ENCODE measurements around the gene PTGER1.

The PTGER1 gene

GRCh38 chr19:14450168-14450874, 24.8 kb downstream of the PTGER1 start:
- TF ChIP-seq EZH2 (IDR thresholded peaks at IDR 0.05; ENCODE audit: borderline replicate concordance, low read length) (no peak), CTCF (IDR thresholded peaks at IDR 0.05; ENCODE audit: low read length) (no peak)
- Histone ChIP-seq H3K4me2 (ENCODE audit: low read length) (no peak overlapping the region), H3K9ac (ENCODE audit: low read length) (no peak overlapping the region), H3K27me3 (ENCODE audit: insufficient read depth, low read length) (no peaks in the 10 kb centered on the region), H3K4me1 (ENCODE audit: insufficient read depth, low read length, severe bottlenecking) (no peaks in the 10 kb centered on the region), H3K9me3 (ENCODE audit: low read length) (no peaks in the 10 kb centered on the region), H3K79me2 (ENCODE audit: insufficient read depth, low read length) (no peaks in the 10 kb centered on the region), H2AFZ (ENCODE audit: low read length) (no peak overlapping the region), H3K27ac (ENCODE audit: low read depth, low read length, poor library complexity, severe bottlenecking) (no peak overlapping the region), H3F3A (ENCODE audit: insufficient read depth, low read length) (no peaks in the 10 kb centered on the region), H3K9me2 (ENCODE audit: low read depth, low read length) (no peaks in the 10 kb centered on the region), H4K20me1 (ENCODE audit: insufficient read depth, low read length) (no peaks in the 10 kb centered on the region), H3K36me3 (ENCODE audit: insufficient read depth, low read length) (peaks cover 81% of the 10 kb centered on the region), H3K4me3 (ENCODE audit: low read depth, low read length, poor library complexity, severe bottlenecking) (no peak overlapping the region)

- H3K4me3 ChIP-seq (ENCODE audit: low read depth, low read length, poor library complexity, severe bottlenecking) = no peak overlapping the region
- H4K20me1 ChIP-seq (ENCODE audit: insufficient read depth, low read length) = no peaks in the 10 kb centered on the region
- TF ChIP-seq CTCF (IDR thresholded peaks at IDR 0.05; ENCODE audit: low read length) = no peak
- TF ChIP-seq EZH2 (IDR thresholded peaks at IDR 0.05; ENCODE audit: borderline replicate concordance, low read length) = no peak
- H3K4me2 ChIP-seq (ENCODE audit: low read length) = no peak overlapping the region
- no peak overlapping the region for H3K9ac ChIP-seq (ENCODE audit: low read length)
- no peaks in the 10 kb centered on the region for H3K79me2 ChIP-seq (ENCODE audit: insufficient read depth, low read length)
- no peak overlapping the region for H3K27ac ChIP-seq (ENCODE audit: low read depth, low read length, poor library complexity, severe bottlenecking)
- H3K4me1 ChIP-seq (ENCODE audit: insufficient read depth, low read length, severe bottlenecking) = no peaks in the 10 kb centered on the region
- H3K9me3 ChIP-seq (ENCODE audit: low read length) = no peaks in the 10 kb centered on the region
- H2AFZ ChIP-seq (ENCODE audit: low read length) = no peak overlapping the region
- no peaks in the 10 kb centered on the region for H3K27me3 ChIP-seq (ENCODE audit: insufficient read depth, low read length)
- H3K36me3 ChIP-seq (ENCODE audit: insufficient read depth, low read length) = peaks cover 80% of the 10 kb centered on the region
- H3K9me2 ChIP-seq (ENCODE audit: low read depth, low read length) = no peaks in the 10 kb centered on the region
- no peaks in the 10 kb centered on the region for H3F3A ChIP-seq (ENCODE audit: insufficient read depth, low read length)
Observed at GRCh38 chr19:14449321-14449720, 25.8 kb downstream of the PTGER1 start.

GRCh38 chr19:14446336-14447036, 28.7 kb downstream of the PTGER1 start:
- H3K79me2 ChIP-seq (ENCODE audit: insufficient read depth, low read length) = no peaks in the 10 kb centered on the region
- H3K36me3 ChIP-seq (ENCODE audit: insufficient read depth, low read length) = peaks cover 93% of the 10 kb centered on the region
- H3F3A ChIP-seq (ENCODE audit: insufficient read depth, low read length) = no peaks in the 10 kb centered on the region
- H3K9me2 ChIP-seq (ENCODE audit: low read depth, low read length) = no peaks in the 10 kb centered on the region
- TF ChIP-seq EZH2 (IDR thresholded peaks at IDR 0.05; ENCODE audit: borderline replicate concordance, low read length) = no peak
- TF ChIP-seq CTCF (IDR thresholded peaks at IDR 0.05; ENCODE audit: low read length) = no peak
- H4K20me1 ChIP-seq (ENCODE audit: insufficient read depth, low read length) = no peaks in the 10 kb centered on the region
- no peak overlapping the region for H3K27ac ChIP-seq (ENCODE audit: low read depth, low read length, poor library complexity, severe bottlenecking)
- no peaks in the 10 kb centered on the region for H3K27me3 ChIP-seq (ENCODE audit: insufficient read depth, low read length)
- H3K9ac ChIP-seq (ENCODE audit: low read length) = no peak overlapping the region
- no peak overlapping the region for H3K4me2 ChIP-seq (ENCODE audit: low read length)
- no peak overlapping the region for H3K4me3 ChIP-seq (ENCODE audit: low read depth, low read length, poor library complexity, severe bottlenecking)
- no peaks in the 10 kb centered on the region for H3K4me1 ChIP-seq (ENCODE audit: insufficient read depth, low read length, severe bottlenecking)
- no peak overlapping the region for H2AFZ ChIP-seq (ENCODE audit: low read length)
- H3K9me3 ChIP-seq (ENCODE audit: low read length) = no peaks in the 10 kb centered on the region
